Stimulated activated CD4-positive, alpha-beta T cell treated with anti-CD3 and anti-CD28 coated beads, Interleukin-4, amount 100 ng/mL, for 1 hour (primary cell): ENCODE data around the gene OR51B4.
"Not testable (repeated sequence)": the region's sequence is repeated elsewhere in the genome, so short reads cannot be mapped to it uniquely, and the experiment has no call there.

Source experiments
- DNase-seq: peaks from one replicate; pipeline ENCODE4 v3.0.0-alpha.2; 2020

The OR51B4 gene, protein sequence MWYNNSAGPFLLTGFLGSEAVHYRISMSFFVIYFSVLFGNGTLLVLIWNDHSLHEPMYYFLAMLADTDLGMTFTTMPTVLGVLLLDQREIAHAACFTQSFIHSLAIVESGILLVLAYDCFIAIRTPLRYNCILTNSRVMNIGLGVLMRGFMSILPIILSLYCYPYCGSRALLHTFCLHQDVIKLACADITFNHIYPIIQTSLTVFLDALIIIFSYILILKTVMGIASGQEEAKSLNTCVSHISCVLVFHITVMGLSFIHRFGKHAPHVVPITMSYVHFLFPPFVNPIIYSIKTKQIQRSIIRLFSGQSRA

DNA sequence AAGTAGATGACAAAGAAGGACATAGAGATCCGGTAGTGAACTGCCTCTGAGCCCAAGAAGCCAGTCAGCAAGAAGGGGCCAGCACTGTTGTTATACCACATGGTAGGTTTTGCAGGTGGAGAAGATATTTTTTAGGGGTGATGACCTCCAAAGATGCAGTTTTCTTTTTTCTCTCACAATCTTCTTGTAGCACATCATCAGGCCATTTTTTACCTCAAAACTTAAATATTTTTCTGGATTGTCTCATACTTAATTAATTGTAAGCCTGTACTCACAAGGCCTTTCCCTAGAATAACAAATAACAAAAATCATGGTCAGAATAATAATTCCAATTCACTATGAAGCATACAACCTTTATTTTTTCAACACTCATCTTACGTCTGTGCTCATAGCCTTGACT, at the start of gene OR51B4:
TSS of gene OR51B4 (minus strand) at position 101 of the 400 bp plus-strand sequence. CDS start at position 101, 0 bp downstream.
- DNase-seq: no peak

DNA sequence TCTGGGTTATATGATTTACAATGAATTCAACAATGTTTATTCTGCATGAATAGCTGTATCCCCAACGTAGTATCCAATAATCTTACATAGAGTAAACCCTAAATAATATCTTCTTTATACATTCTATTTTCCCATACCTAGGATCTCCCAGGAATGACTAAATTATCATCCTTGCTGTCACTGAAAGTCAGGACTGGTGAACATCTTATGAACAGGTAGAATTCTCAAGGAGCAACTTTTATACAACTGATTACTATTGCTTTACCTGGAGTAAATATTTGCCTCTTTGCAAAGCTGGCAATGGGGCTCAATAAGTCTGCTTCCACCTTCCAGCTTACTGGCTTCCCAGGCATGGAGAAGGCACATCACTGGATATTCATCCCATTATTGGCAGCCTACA, 49.5 kb upstream of the OR51B4 start, which contains the start of gene OR51B6:
TSS of gene OR51B6 (plus strand) at position 301 of the 400 bp plus-strand sequence. CDS start at position 301, 0 bp downstream.
- no peak for DNase-seq

DNA sequence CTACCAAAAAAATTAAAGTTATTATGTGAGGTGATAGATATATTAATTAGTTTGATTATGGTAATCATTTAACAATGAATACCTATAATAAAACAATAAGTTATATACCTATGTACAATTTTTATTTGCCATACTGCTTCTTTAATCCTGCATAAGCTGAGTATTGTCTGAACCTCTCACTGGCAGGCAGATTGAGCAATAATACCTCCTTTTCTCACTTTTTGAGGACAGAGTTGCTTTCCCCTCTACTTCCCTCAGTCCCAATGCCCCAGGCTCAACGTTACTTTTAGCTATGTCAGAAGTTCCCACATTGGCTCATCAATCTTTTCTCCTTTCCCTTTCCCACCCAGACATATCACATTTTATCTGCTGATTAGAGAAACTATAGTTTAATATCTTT, 47.8 kb upstream of the OR51B4 start:
- no peak for DNase-seq

DNA sequence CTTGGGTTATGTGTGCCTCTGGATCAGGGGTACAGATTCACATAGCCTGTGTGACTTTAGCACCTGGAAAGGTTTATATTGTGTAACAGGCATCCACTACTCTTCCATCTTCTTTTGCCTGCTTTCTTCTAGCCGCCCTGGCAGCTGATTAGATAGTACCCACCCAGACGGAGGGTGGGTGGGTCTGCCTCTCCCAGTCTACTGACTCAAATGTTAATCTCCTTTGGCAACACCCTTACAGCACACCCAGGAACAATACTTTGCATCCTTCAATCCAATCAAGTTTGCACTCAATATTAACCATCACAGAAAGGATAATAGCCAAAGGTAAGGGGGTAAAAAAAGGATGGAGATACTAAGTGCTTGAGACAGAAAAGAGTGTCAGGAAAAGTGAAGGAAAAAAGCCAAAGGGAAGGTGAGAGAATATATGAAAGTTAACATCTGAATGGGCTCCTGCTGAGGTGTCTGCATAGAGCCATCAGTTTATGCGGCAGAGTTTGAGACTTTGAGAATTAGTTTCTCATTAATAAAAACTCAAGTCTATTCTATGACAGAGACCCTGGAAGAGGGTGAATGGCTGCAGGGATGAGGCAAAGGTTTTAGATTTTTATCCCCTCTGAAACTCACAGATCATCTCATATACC, 46.9 kb upstream of the OR51B4 start:
- no peak for DNase-seq

DNA sequence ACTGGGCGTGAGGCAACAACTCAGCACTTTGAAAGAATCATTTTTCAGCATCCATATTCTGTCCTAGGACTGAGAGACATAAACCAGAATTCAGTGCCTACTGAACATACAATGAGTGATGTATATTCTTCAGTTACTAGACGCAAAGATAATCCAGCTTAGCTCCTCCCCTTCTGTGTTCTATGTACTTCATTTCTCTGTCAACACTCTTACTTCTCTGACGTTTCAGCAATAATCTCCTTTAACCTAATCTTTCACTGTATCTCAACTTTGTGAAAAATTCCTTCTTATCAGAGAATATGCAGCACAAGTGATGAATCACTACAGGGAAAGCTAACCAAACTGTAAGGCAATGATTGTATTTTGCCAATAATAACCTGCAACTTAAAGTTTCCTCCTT, 44.1 kb upstream of the OR51B4 start:
- DNase-seq: no peak

DNA sequence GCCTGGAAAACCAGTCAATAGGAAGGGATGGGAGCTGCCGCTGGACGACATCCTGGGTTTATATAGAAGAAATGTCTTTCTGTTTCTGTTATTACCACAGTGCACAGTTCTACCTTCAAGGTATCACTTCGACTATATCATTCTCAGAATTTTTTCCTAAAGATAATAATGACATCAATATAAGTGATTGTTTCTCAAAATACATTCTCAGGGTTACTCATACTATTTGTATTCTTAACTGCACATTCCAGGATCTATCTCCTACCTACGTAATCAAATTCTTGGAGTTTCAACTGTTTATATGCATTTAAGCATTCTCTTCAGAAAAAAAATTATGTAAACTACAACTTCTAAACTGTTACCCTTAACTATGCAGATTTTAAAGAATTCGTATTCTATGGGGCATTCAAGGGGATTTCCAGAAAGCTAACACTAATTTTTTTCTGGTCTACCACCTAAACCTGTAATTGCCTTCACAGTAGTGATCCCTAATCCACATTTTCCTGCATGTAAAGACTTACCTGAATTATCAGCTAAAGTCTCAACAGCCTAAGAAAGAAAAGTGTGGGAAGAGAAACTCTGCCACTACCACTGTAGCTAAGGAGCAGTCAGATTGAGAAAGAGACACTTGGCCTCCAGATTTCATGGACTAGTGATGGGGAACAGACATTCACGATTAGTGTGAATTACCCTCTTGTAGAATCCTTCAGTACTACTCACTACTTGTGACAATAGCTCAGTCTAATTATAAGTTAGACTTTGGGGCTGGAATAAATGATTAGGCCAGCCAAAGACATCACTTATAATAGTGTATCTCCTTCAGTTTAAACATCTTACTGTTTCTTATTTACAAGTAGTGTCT, 42.0 kb upstream of the OR51B4 start, which contains the start of gene OR51B5:
TSS of gene OR51B5 (minus strand) at position 51 of the 862 bp plus-strand sequence. CDS start at position 51, 0 bp downstream.
- DNase-seq: no peak

DNA sequence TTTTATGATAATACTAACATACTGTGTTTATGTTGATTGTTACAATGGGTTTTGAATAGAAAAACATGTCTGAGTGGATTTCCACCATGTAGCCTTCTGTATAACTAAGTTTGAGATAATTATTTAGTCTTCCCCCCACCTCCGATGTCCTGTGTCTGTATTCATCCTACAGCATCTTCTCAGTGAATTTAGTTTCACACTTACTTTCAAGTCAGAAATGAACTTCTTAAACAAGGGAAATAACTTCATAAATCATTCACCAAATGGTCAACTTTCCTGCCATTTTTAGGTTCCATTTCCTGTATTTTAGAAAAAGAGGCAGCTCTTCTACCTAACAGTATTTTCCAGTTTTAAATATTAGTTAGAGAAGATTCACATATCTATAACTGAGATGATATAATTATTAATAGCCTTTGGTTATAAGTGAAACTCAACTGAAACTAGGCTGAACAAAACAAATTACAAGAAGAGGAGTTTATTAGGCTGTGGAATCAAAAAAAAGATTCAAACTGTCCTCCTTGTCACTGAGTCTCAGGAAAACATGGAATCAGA, 38.1 kb upstream of the OR51B4 start:
- no peak for DNase-seq

DNA sequence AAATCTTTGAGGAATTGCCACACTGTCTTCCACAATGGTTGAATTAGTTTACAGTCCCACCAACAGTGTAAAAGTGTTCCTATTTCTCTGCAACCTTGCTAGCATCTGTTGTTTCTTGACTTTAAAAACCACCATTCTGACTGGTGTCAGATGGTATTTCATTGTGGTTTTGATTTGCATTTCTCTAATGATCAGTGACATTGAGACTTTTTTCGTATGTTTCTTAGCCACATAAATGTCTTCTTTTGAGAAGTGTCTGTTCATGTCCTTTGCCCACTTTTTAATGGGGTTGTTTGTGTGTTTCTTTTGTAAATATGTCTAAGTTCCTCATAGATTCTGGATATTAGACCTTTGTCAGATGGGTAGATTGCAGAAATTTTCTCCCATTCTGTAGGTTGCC, 35.5 kb upstream of the OR51B4 start:
- DNase-seq: not testable (repeated sequence)

DNA sequence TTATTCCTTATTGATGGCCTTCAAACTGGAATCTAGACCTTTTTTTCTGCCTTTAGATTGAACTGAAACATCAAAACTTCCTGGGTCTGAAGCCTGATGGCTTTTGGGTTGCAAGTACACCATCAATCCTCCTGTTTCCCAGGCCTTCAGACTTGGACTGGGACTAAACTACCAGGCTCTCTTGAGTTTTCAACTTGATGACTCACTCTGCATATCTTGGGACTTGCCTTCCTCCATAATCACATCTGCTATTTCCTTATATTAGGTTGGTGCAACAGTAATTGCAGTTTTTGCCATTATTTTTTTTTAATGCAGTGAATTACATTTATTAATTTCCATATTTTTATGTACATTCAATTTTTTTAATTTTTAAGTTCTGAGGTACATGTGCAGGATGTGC, 34.6 kb upstream of the OR51B4 start:
- DNase-seq: no peak

DNA sequence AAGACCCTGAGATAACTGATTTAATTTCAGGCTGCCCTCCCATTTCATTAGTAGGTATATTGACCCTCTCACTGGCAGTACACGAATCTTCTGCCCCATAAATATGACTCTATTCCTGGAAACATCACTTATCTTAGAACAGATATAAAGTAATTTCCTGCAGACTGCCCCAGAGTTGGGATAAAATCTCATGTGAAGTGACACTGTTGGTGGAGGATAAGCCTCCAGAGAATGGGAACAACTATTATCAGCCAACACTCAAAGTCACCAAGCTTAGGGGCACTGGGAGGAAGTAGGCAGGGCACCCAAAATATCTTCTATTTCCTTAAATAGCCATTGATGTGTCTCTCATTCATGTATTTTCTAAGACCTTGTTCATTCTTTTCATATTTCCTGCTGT, 33.4 kb upstream of the OR51B4 start:
- no peak for DNase-seq

DNA sequence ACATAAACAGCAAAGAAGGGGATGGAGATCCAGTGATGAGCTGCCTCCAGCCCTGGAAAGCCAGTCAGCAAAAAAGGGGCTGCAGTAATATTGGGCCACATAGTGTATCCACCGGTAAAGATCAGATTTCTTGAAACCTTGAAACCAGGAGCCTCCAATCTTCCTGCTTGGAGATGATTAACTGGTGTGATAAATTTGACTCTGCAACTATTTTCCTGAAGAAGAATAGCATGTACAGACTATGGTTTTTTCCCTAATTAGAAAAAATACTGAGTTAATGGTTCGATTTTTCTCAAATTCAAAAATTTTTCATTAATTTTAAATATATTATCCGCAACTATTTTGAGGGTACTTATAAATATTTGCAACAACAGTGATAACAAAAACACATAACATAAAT, 22.5 kb upstream of the OR51B4 start, which contains the start of gene OR51B2:
TSS of gene OR51B2 (minus strand) at position 101 of the 400 bp plus-strand sequence. CDS start at position 101, 0 bp downstream.
- no peak for DNase-seq

DNA sequence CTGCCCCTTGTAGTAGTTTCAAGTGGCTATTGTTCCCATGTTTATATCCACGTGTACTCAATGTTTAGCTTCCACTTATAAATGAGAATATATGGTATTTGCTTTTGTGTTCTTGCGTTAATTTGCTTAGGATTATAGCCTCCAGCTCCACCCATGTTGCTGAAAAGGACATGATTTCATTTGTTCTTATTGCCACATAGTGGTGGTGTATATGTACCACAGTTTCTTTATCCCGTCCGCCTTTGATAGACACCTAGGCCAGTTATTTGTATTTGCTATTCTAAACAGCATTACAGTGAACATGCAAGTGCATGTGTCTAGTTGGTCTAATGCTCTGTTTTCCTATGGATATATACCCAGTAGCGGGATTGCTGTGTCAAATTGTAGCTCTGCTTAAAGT, 15.5 kb upstream of the OR51B4 start:
- no peak for DNase-seq

DNA sequence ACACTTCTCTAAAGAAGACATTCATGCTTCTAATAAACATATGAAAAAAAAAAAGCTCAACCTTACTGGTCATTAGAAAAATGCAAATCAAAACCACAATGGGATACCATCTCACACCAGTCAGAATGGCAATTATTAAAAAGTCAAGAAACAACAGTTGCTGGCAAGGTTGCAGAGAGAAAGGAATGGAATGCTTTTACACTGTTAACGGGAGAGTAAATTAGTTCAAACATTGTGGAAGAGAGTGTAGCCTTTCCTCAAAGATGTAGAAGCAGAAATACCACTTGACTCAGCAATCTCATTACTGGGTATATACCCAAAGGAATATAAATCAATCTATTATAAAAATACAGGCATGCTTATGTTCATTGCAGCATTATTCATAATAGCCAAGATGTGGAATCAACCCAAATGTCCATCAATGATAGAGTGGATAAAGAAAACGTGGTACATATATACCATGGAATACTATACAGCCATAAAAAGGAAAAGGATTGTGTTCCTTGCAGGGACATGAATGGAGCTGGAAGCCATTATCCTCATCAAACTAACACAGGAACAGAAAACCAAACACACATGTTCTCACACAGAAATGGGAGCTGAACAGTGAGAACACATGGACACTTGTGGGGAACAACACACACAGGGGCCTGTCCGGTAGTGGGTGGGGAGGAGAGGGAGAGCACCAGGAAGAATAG, 11.7 kb upstream of the OR51B4 start:
- DNase-seq: not testable (repeated sequence)

DNA sequence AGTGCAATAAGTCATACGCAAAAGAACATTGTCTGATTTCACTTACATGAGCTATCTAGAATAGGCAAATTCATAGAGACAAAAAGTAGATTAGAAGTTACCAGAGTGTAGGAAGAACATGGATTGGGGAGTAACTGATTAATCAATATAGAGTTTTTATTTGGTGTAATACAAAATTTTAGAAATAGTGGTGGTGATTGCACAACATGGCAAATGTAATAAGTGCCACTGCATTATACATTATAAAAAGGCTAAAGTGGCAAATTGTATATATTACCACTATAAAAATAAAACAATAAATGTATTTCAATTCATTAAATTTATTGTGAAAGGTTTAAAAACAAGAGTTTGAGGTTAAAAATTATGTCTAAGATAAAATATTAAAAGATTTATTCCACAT, 8.7 kb upstream of the OR51B4 start:
- DNase-seq: no peak

DNA sequence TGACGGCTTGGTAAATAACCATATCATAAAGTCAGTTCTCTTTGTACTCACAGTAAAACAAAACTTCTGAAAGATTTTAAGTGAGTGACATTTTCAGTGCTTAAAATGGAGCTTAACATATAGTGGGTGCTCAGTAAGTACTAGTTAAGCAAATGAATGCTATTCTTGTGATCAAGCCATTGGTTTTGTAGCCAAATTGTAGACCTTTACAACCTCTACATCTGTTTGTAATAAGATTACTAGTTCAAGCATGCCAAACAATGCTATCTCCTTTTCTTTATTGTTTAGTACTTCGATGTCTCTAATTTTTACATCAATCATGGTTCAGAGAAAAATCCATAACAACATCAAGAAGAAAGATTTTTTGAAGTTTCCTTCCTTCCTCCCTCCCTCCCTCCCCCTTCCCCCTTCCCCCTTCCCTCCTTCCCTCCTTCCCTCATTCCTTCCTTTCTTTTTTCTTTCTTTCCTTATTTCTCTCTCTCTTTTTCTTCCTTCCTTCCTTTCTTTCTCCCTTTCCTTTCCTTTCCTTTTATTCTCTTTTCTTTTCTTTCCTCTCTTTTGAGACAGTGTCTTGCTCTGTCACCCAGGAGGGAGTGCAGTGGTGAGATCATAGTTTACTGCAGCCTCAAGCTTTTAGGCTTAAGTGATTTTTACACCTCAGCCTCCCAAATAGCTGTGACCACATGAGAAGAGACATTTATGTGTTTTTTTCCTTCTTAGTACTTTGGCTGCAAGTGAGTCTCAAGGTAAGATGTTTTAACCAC, 5.7 kb upstream of the OR51B4 start:
- no peak for DNase-seq

DNA sequence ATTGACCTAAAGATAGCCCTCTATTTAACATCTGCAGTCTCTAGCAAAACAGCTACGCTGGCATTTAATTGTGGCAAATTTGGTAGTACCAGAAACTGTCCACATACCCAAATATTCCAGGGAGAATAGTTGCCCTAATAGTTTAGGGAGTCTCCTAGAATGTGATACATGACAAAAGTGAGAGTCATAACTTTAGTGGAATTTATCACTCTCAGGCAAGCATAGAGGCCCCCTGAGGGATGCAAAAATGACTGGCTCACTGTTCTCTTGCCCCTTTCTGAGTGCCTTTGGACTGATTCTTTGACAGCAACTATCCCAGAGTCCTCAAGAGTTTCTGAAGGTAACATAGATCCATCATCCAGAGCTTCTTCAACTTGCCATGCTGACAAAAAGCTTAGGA, 2.3 kb upstream of the OR51B4 start:
- DNase-seq: no peak

DNA sequence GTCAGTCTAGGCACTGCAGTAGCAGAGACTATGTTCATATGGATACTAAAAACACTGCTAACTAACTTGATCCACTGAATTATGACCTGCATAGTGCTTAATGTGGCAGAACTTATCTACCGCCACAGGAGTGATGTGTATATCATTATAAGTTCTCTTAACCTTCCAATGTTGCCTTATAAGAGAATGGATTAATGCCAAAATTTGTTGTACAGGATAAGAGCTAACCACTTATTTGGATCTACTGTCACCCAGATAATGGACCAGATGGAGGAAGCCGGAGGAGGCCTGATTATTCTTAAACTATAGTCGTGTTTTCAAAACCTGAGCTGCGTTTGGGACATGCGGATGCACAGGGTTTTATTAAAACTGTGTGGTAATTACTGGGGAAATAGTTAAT, 1.9 kb upstream of the OR51B4 start:
- DNase-seq: no peak

DNA sequence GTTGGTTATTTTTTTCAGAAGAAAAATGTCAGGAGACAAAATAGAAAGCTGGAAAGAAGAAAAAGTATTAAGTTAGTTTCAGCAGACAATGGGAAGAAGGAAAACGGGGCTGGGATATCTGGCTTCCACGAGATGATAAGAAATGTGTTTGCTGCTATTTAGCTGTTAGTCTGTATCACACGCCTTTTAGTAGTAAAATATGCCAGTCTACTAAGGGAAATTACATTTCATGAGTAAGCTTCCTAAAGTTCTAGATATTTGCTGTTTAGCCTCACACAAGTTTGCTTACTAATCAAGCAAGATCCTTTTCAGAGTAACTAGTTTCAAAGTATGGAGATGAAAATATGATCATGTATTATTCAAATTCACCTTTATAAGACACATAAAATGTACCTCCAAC, 1.5 kb downstream of the OR51B4 start:
- no peak for DNase-seq

DNA sequence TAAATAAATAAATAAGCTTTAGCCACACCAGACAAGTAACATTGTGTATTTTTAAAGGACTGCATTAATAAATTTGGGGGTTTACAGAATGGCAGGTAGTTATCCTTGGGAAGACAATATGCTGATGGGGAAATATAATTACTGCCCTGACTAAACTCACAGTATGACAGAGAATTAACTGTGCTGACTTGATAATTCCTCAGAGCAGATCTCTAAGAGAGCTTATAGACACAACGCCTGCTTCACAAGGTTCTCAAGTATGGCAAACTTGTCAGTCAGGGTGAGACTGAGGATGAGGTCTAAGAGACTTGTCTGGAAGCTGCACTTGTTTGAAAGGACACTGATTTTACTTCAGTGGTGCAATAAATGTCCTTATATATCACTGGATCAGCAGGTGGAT, 3.3 kb downstream of the OR51B4 start:
- DNase-seq: no peak

DNA sequence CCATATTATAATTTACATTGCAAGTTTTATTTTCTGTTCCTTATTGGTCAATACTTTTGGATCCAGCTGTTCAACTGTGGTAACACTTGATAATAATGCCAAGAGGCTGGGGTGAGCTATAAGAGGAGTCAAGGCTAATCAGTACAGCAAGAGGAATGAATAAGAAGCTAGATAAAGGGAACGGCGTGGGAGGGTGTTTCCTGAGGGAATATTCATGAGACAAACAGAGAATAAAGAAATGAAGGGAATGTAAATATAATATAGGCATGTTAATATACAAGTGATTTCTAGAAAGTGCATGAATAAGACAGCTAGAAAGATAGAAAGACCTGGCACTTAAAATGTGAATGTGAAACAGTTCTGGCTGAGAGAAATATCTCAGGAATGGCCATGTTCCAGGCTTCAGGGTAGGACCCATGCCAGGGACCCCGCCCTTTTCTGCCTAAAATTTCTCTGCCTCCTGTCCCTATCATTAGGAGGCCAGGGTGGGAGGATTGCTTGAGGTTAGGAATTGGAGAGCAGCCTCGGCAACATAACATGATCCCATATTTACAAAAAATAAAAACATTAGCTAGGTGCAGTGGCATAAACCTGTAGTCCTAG, 3.9 kb downstream of the OR51B4 start:
- DNase-seq: no peak

DNA sequence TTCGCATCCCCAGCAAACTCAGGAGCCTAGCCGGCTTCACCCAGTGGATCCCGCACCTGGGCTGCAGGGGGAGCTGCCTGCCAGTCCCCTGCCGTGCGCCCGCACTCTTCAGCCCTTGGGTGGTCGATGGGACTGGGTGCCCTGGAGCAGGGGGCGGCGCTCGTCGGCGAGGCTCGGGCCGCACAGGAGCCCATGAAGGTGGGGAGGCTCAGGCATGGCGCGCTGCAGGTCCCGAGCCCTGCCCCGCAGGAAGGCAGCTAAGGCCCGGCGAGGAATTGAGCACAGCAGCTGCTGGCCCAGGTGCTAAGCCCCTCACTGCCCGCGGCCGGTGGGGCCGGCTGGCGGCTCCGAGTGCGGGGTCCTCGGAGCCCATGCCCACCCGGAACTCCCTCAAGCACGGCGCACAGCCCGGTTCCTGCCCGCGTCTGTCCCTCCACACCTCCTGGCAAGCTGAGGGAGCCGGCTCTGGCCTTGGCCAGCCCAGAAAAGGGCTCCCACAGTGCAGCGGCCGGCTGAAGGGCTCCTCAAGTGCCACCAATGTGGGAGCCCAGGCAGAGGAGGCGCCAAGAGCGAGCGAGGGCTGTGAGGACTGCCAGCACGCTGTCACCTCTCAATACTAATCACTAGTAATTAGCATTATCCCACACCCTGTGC, 7.3 kb downstream of the OR51B4 start:
- not testable (repeated sequence) for DNase-seq
